Transverse colon (tissue), 4 donors: Measurements from ENCODE around the gene GFRA1.

Experiments
- CTCF ChIP-seq, 5 experiments: fragments of 200-600 bp in 3 of 5; fragments of 450-650 bp in 2 of 5; sonication (generic) in 3 of 5; IDR thresholded peaks; 1 replicate in 2 of 5; 2 replicates in 3 of 5; pipeline ENCODE4 v1.5.1; 2016 to 2017; ENCODE audit warnings: antibody characterized with exemption in 5 of 5, inconsistent platforms in 3 of 5, mild to moderate bottlenecking in 2 of 5, moderate library complexity in 1 of 5
- POLR2AphosphoS5 ChIP-seq, 3 donors: sonication (generic); formaldehyde crosslinking; IDR thresholded peaks; one replicate each; pipeline ENCODE4 v1.6.1; 2016; ENCODE audit warnings: antibody characterized with exemption in 3 of 3

- TF ChIP-seq POLR2AphosphoS5 (IDR thresholded peaks at IDR 0.05) = no peak
- no peak for TF ChIP-seq CTCF (IDR thresholded peaks at IDR 0.05)
These were observed 90.6 kb downstream of the GFRA1 start for GRCh38 chr10:116182426-116182825.
